C4-2B (cell line): Measurements from ENCODE around the gene KLF18.

Experiments used
- H3K27ac ChIP-seq: fragments of 450-650 bp; 2 replicates; pipeline ENCODE4 v1.5.1; 2017
- CTCF ChIP-seq: fragments of 450-650 bp; conservative IDR thresholded peaks from 2 replicates; pipeline ENCODE4 v1.5.1; 2017; ENCODE audit warnings: mild to moderate bottlenecking
- ZFX ChIP-seq: fragments of 450-650 bp; IDR thresholded peaks from 2 replicates; pipeline ENCODE4 v1.6.1; 2017

KLF18 gene

DNA sequence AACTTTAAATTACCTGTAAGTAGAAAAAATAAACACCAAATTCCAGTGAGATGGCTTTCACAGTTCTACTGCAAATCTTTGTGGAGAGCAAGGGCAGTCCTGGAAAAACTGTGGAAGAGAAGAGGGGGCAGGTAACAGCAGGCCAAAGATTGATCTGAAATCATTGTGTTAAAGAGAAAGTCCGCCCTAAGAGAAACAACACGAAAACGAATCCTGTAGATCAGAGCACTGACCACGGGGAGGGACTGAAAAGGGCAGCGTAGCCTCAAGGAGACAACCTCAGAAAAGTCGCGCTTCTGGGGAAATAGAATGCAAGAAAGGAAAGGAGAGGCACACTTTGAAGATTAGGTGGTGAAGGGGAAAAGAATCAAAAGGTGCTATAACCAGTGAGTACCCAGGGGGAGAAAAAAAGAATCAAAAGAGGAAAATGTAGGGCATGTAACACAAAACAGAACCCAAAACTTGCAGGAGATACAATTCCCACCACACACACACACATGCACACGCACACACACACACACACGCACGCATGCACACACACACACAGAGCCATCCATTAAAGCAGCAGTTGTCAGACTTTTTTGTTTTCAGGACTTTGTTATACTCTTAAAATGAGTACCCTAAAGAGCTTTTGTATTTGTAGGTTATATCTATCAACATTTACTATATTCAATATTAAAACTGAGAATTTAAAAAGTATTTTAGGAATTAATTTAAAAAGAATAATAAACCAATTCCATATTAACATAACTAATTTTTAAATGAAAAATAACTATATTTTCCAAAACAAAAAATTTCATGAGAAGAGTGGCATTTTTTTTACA is 50.8 kb downstream of the KLF18 start:
- H3K27ac ChIP-seq: no peak overlapping the region
- no peak for TF ChIP-seq ZFX
- TF ChIP-seq CTCF: no peak

DNA sequence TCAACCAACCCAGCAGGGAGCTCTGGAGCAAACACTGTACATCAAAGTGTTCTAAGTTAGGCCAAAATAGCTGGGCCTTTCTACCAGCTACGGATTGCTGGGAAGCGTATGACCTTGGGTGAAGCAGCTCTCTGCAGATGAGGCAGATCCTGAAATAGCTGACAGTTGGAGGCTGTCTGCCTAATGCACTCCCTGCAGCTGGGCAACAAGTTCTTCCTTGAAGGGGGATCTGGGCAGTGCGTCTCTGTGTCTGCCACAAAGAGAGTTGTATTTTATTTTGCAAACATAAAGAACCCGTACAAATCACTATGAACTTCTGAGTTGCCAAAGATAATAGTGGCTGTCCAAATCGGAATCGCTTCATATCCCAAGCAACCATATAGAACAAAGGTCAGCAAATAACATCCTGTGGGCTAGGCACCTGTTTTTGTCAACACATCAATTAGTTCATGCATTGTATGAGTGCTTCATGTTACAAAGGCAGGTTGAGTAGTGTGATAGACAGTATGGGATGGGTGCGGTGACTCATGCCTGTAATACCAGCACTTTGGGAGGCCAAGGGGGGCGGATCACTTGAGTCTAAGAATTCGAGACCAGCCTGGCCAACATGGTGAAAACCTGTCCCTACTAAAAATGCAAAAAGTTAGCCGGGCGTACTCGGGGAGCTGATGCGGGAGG is 51.9 kb downstream of the KLF18 start:
- TF ChIP-seq CTCF (no peak), ZFX (no peak)
- no peak overlapping the region for H3K27ac ChIP-seq
